GM19043 (cell line): ENCODE data around the gene FOXL2NB.

ENCODE experiments used
- ATAC-seq: cut with Tn5 transposase; IDR thresholded peaks from one replicate; pipeline ENCODE4 v1.9.1; 2021; ENCODE audit warnings: low read depth; ENCODE audit not compliant: unreplicated experiment

The FOXL2NB gene

DNA sequence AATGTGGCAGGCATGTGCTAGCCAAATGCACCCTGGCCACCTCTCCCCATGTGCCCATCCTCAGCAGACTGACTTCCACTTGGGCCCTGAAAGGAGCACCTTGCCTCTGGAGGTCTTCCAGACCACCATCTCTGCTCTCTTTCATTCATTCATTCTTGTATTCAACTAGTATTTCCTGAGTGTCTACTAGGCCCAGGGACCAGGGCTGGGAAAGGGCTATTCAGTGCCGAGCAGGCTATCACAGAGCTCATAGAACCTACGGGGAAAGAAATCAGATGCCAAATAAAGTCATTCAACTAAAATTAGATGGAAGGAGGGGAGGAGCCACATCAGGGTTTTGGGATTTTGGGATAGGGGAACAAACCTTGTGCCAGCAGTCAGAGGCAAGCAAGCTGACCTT lies 40.2 kb downstream of the FOXL2NB start:
- no peak for ATAC-seq

DNA sequence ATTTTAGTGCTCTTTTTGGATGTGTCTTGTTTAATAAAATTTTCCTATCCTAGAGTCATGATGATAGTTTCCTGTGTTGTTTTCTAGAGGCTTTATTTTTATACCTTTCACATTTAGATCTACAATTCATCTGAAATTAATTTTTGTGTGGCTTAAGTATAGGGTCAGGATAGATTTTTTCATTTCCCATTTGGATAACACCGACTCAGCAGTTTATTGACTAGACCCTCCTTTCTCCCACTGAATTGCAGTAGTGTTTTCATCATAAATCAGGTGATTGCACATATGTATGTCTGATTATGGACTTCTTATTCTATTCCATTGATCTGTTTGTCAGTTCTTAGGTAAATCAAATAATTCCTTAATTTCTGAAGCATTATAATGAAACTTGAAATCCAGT lies 48.7 kb downstream of the FOXL2NB start:
- no peak for ATAC-seq
